Coronary artery (tissue), 2 donors: ENCODE measurements around the gene REG4.
"Not testable (repeated sequence)": the region's sequence is repeated elsewhere in the genome, so short reads cannot be mapped to it uniquely, and the experiment has no call there.

ENCODE experiments used
- DNase-seq: peaks from one replicate; pipeline ENCODE4 v3.0.0-alpha.2; 2017; ENCODE audit warnings: low spot score
- H3K27ac ChIP-seq, 2 donors: fragments of 200-600 bp; sonication (generic); one replicate each; pipeline ENCODE4 v1.5.1; 2016 to 2019
- H3K4me3 ChIP-seq: fragments of 200-600 bp; sonication (generic); 2 replicates; pipeline ENCODE4 v1.5.1; 2016; ENCODE audit warnings: mild to moderate bottlenecking, moderate library complexity
- CTCF ChIP-seq: fragments of 200-600 bp; sonication (generic); IDR thresholded peaks from one replicate; pipeline ENCODE4 v1.5.1; 2019; ENCODE audit warnings: antibody characterized with exemption

The REG4 gene

GRCh38 chr1:119787776-119788175 is 23.5 kb downstream of the REG4 start:
- DNase-seq, result no peak
- Histone ChIP-seq H3K4me3 (no peak overlapping the region), H3K27ac (no peak overlapping the region)
- TF ChIP-seq CTCF, result no peak

- H3K27ac ChIP-seq, H3K4me3 ChIP-seq, DNase-seq: not testable (repeated sequence)
Observed at GRCh38 chr1:119786473-119787050, 24.7 kb downstream of the REG4 start.

- not testable (repeated sequence) for DNase-seq, H3K27ac ChIP-seq
Observed at GRCh38 chr1:119786046-119786445, 25.2 kb downstream of the REG4 start.

GRCh38 chr1:119784191-119784781 is 27.0 kb downstream of the REG4 start:
- H3K4me3 ChIP-seq, result no peak overlapping the region
- no peak for DNase-seq
- no peak for TF ChIP-seq CTCF
- no peak overlapping the region for H3K27ac ChIP-seq

More at GRCh38 chr1:119786046-119786445, 25.2 kb downstream of the REG4 start:
- not testable (repeated sequence) for H3K4me3 ChIP-seq

GRCh38 chr1:119783354-119784185 is 27.7 kb downstream of the REG4 start:
- H3K27ac ChIP-seq, result no peak overlapping the region
- no peak for DNase-seq
- TF ChIP-seq CTCF, result no peak

GRCh38 chr1:119782631-119783325 is 28.5 kb downstream of the REG4 start:
- Histone ChIP-seq H3K4me3 (no peak overlapping the region), H3K27ac (no peak overlapping the region)
- no peak for TF ChIP-seq CTCF
- no peak for DNase-seq

More at GRCh38 chr1:119783354-119784185, 27.7 kb downstream of the REG4 start:
- H3K4me3 ChIP-seq, result no peak overlapping the region

GRCh38 chr1:119781434-119782210 is 29.6 kb downstream of the REG4 start:
- DNase-seq, result no peak
- TF ChIP-seq CTCF, result no peak
- H3K27ac ChIP-seq, result no peak overlapping the region
- H3K4me3 ChIP-seq, result no peak overlapping the region
